ENCODE data around the gene NCOA1.

DNA sequence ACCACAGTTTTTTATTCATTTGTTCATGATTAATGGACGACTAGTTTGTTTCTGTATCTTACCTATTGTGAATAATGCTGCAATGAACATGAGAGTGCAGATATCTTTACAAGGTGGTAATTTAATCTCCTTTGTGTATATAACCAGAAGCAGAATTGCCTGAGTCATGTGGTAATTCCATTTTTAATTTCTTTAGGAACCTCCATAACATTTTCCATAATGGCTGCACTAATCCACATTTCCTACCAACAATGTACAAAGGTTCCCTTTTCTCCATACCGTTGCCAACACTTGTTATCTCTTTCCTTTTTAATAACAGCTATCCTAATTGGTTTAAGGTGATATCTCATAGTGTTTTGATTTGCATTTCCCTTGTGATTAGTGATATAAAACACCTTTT is 36.5 kb downstream of the NCOA1 start:
- no peak for TF ChIP-seq CTCF (IDR thresholded peaks at IDR 0.05; ENCODE audit: borderline replicate concordance, extremely low read depth, low read length, poor library complexity, severe bottlenecking)
- no peak for TF ChIP-seq EZH2 (IDR thresholded peaks at IDR 0.05; ENCODE audit: borderline replicate concordance, low read depth, low read length, severe bottlenecking)
